K562 (cell line): ENCODE measurements around the gene THEM5. TPM values are rescaled to one million over a fixed set of nuclear protein-coding genes. Genes with fewer than 3 reads are reported as not detected.

ENCODE experiments used
- ATAC-seq: fragments of 200-7000 bp; cut with Tn5 transposase; 3 replicates; pipeline ENCODE4 v1.9.1; 2020; ENCODE audit warnings: moderate library complexity
- BruUV-seq: library from RNA; stranded (reverse); fragments of 400-500 nt; replicated peaks from 2 replicates; lab custom pipeline; 2021; lab: Mats Ljungman, UMichigan
- CTCF ChIA-PET: fragments of 300-600 bp; formaldehyde crosslinking; extraction: SDS; loops from one replicate; lab custom pipeline; 2021; ENCODE audit warnings: low intra/inter-chr PET ratio; lab: Yijun Ruan, JAX
- POLR2A ChIA-PET: fragments of 300-600, 350-650 bp; sonication (Branson Sonifier 250); formaldehyde crosslinking; extraction: SDS; loops from one replicate; lab custom pipeline; 2021; ENCODE audit warnings: antibody characterized with exemption, inconsistent platforms; lab: Yijun Ruan, JAX
- DNase-seq, 4 experiments: peaks; one replicate each; pipeline versions ENCODE4 v3.0.0 to v3.0.0-alpha.2; 2011 to 2018; ENCODE audit warnings: low spot score in 3 of 4, mixed read lengths in 3 of 4; ENCODE audit errors: extremely low read depth in 1 of 4
- FAIRE-seq: peaks from 2 replicates; lab custom pipeline; 2011; peaks lifted over from hg19 to GRCh38; lab: Jason Lieb, UNC
- H2AFZ ChIP-seq: 2 replicates; pipeline ENCODE4 v1.6.0; 2011; ENCODE audit warnings: low read depth, low read length, control low read depth, inconsistent platforms
- H3K27ac ChIP-seq: fragments of 200-600 bp; 3 replicates; pipeline ENCODE4 v1.8.0; 2011; ENCODE audit warnings: low read depth, mild to moderate bottlenecking, control low read depth, inconsistent platforms, low read length, moderate library complexity, mixed read lengths; ENCODE audit errors: extremely low read depth
- H3K27me3 ChIP-seq, 2 experiments: fragments of 300-600 bp in 1 of 2; 2 replicates in 1 of 2; 3 replicates in 1 of 2; pipeline versions ENCODE4 v1.6.0 to v1.8.0; 2011; ENCODE audit warnings: inconsistent platforms in 2 of 2, low read length in 2 of 2, mild to moderate bottlenecking in 1 of 2, mixed read lengths in 1 of 2, moderate library complexity in 1 of 2; ENCODE audit not compliant: control insufficient read depth in 2 of 2, insufficient read depth in 2 of 2
- H3K36me3 ChIP-seq: fragments of 300-600 bp; 3 replicates; pipeline ENCODE4 v1.8.0; 2011; ENCODE audit warnings: mild to moderate bottlenecking, low read length, inconsistent platforms; ENCODE audit not compliant: control insufficient read depth, insufficient read depth
- H3K4me1 ChIP-seq, 2 experiments: fragments of 200-600 bp in 1 of 2; replicated peaks in 1 of 2; 2 replicates in 1 of 2; 3 replicates in 1 of 2; pipeline versions ENCODE4 v1.5.1 to v1.8.0; 2011; ENCODE audit warnings: inconsistent platforms in 2 of 2, low read length in 2 of 2, mild to moderate bottlenecking in 1 of 2, mixed read lengths in 1 of 2, moderate library complexity in 1 of 2; ENCODE audit not compliant: control insufficient read depth in 2 of 2, insufficient read depth in 2 of 2
- H3K4me2 ChIP-seq: 2 replicates; pipeline ENCODE4 v1.6.1; 2011; ENCODE audit warnings: low read length, control low read depth, inconsistent platforms, mixed read lengths; ENCODE audit not compliant: insufficient read depth
- H3K4me3 ChIP-seq: fragments of 200-600 bp; sonication (generic), shearing (Covaris generic); 2 replicates; pipeline ENCODE4 v1.5.1; 2016; ENCODE audit warnings: control low read depth, inconsistent platforms
- H3K79me2 ChIP-seq: fragments of 200-600 bp; 3 replicates; pipeline ENCODE4 v1.8.0; 2011; ENCODE audit warnings: low read length, inconsistent platforms; ENCODE audit not compliant: control insufficient read depth, insufficient read depth
- H3K9ac ChIP-seq, 2 experiments: 2 replicates each; pipeline versions ENCODE4 v1.6.0 to v1.6.1; 2011; ENCODE audit warnings: low read depth in 2 of 2, low read length in 2 of 2, control low read depth in 1 of 2, inconsistent platforms in 1 of 2, mild to moderate bottlenecking in 1 of 2, mixed read lengths in 1 of 2; ENCODE audit not compliant: insufficient read depth in 1 of 2
- H3K9me1 ChIP-seq: one replicate; pipeline ENCODE4 v1.6.0; 2011; ENCODE audit warnings: inconsistent platforms, mild to moderate bottlenecking, low read length, moderate library complexity; ENCODE audit not compliant: control insufficient read depth, insufficient read depth
- H3K9me3 ChIP-seq: replicated peaks from 2 replicates; pipeline ENCODE4 v1.5.1; 2011; ENCODE audit warnings: low read depth, low read length, inconsistent platforms; ENCODE audit not compliant: control insufficient read depth, insufficient read depth
- H4K20me1 ChIP-seq: replicated peaks from 2 replicates; pipeline ENCODE4 v1.6.1; 2011; ENCODE audit warnings: low read length, inconsistent platforms, mixed read lengths; ENCODE audit not compliant: control insufficient read depth, insufficient read depth
- ATF6 ChIP-seq: sonication (generic); formaldehyde crosslinking; IDR thresholded peaks from 2 replicates; pipeline ENCODE4 v1.4.0; 2020; ENCODE audit warnings: mild to moderate bottlenecking, missing genetic modification reagents
- C11orf30 ChIP-seq: fragments of 450-650 bp; IDR thresholded peaks from 2 replicates; pipeline ENCODE4 v1.6.1; 2016; ENCODE audit warnings: low read depth, mild to moderate bottlenecking
- GABPA ChIP-seq: fragments of 200-800 bp; sonication (Bioruptor generic); conservative IDR thresholded peaks from 2 replicates; pipeline ENCODE4 v1.6.1; 2016; ENCODE audit warnings: low read depth, missing genetic modification characterization, missing compliant biosample characterization
- MXI1 ChIP-seq: IDR thresholded peaks from 2 replicates; pipeline ENCODE4 v1.6.1; 2011; ENCODE audit warnings: low read depth, mild to moderate bottlenecking, improper control_type of control experiment, low read length
- PHB ChIP-seq: fragments of 250-450 bp; sonication (Bioruptor Pico); IDR thresholded peaks from 2 replicates; pipeline ENCODE4 v1.5.0; 2021
- POLR2B ChIP-seq: fragments of 450-650 bp; IDR thresholded peaks from 2 replicates; pipeline ENCODE4 v1.6.1; 2018; ENCODE audit warnings: low read depth; ENCODE audit not compliant: partially characterized antibody
- PREB ChIP-seq: sonication (generic); formaldehyde crosslinking; IDR thresholded peaks from 2 replicates; pipeline ENCODE4 v1.8.1; 2023; ENCODE audit warnings: mild to moderate bottlenecking, missing genetic modification reagents
- SIRT6 ChIP-seq: IDR thresholded peaks from one replicate; pipeline ENCODE4 v1.6.1; 2012; ENCODE audit warnings: low read depth, mild to moderate bottlenecking, control low read depth, inconsistent platforms, low read length, moderate library complexity
- SIX5 ChIP-seq, 2 experiments: IDR thresholded peaks; 2 replicates each; pipeline ENCODE4 v1.6.1; 2011; ENCODE audit warnings: low read length in 2 of 2, borderline replicate concordance in 1 of 2, low read depth in 1 of 2, mild to moderate bottlenecking in 1 of 2, moderate library complexity in 1 of 2; ENCODE audit not compliant: insufficient read depth in 1 of 2
- ZNF431 ChIP-seq: sonication (generic); formaldehyde crosslinking; IDR thresholded peaks from 2 replicates; pipeline ENCODE4 v1.8.0; 2022; ENCODE audit warnings: mild to moderate bottlenecking, missing genetic modification reagents
- WGBS: fragments of 100-300 bp; shearing (Covaris generic); methylation state at CpG from one replicate; pipeline ENCODE4 v1.1.6; 2016; ENCODE audit warnings: low coverage, mixed read lengths; ENCODE audit not compliant: insufficient coverage; ENCODE audit errors: missing lambda C conversion rate; 5-methylcytosine and 5-hydroxymethylcytosine counted together
- in situ Hi-C: fragments of 300-500 bp; cut with MboI; formaldehyde crosslinking; loops from 4 replicates; pipeline ENCODE4 v1.15.0; 2018; ENCODE audit warnings: inconsistent platforms, mixed read lengths
- intact Hi-C: fragments of 100-400 bp; cut with micrococcal nuclease; formaldehyde crosslinking; loops from 2 replicates; pipeline ENCODE4 v1.14.2; 2022
- polyA plus RNA-seq, 8 experiments: library from polyadenylated mRNA; depleted of rRNA in 4 of 8; stranded (reverse) in 5 of 8; unstranded in 3 of 8; fragments of >200 nt; fragmentation: Nextera tagmentation in 2 of 8; fragmentation: Illumina TruSeq in 1 of 8; extraction: Ambion mirVana in 2 of 8; extraction: Trizol in 1 of 8; gene quantifications; 2 replicates each; pipeline versions ENCODE4 v1.2.1 to v1.2.3, GENCODE V29; 2011 to 2014; ENCODE audit warnings: inconsistent platforms in 1 of 8, missing spikeins in 1 of 8
- total RNA-seq, 7 experiments: library from RNA; depleted of rRNA in 6 of 7; stranded (reverse); fragments of >200 nt in 6 of 7; fragmentation: Illumina TruSeq in 2 of 7; extraction: Trizol in 2 of 7; gene quantifications; 2 replicates each; pipeline versions ENCODE4 v1.2.1 to v1.2.3, GENCODE V29; 2011 to 2021; ENCODE audit warnings: low replicate concordance in 1 of 7
- TF ChIP-seq, protein P1 (sequence below): fragments of 450-650 bp; formaldehyde crosslinking; IDR thresholded peaks from 2 replicates; pipeline ENCODE4 v1.4.0; 2020; ENCODE audit warnings: mild to moderate bottlenecking
- TF ChIP-seq, protein P2 (sequence below), 3 experiments: fragments of 200-800 bp in 1 of 3; sonication (Bioruptor generic) in 1 of 3; sonication (generic) in 1 of 3; formaldehyde crosslinking in 1 of 3; IDR thresholded peaks; 2 replicates each; pipeline versions ENCODE4 v1.6.1 to v1.8.0; 2016 to 2022; ENCODE audit warnings: mild to moderate bottlenecking in 2 of 3, missing compliant biosample characterization in 2 of 3, missing genetic modification characterization in 2 of 3, missing genetic modification reagents in 1 of 3

Gene THEM5
- total and polyA plus RNA-seq, 9 of the 15 experiments (the other 6 are each of a cell fraction or from before 2014, with no cell fraction given): not detected

GRCh38 chr1:151813271-151813977 lies 40.1 kb downstream of the THEM5 start:
- Histone ChIP-seq H3K27ac (no peak overlapping the region), H3K79me2 (no peaks in the 10 kb centered on the region), H3K27me3 (peaks cover 63 to 76% of the 10 kb centered on the region in 2 experiments), H3K36me3 (no peaks in the 10 kb centered on the region), H2AFZ (no peak overlapping the region), H3K4me1 (no peaks in the 10 kb centered on the region), H3K9me1 (no peaks in the 10 kb centered on the region), H4K20me1 (peaks cover 3% of the 10 kb centered on the region; the same call in 1 of the 2 replicates), H3K4me2 (no peak overlapping the region), H3K9ac (no peak overlapping the region), H3K4me3 (no peak overlapping the region), H3K9me3 (no peaks in the 10 kb centered on the region)
- no peak for ATAC-seq
- in situ Hi-C loops (no loop called here), intact Hi-C loops (no loop called here)
- TF ChIP-seq SIX5 (IDR thresholded peaks at IDR 0.05; ENCODE audit: borderline replicate concordance in 1 of 2, insufficient read depth in 1 of 2, low read depth in 1 of 2, low read length in 2 of 2) (no peak), PREB (no peak), MXI1 (no peak), C11orf30 (no peak), GABPA (tag) (no peak), ZNF431 (CRISPR knock-in tag) (no peak), ATF6 (CRISPR knock-in tag) (no peak), PHB (no peak), POLR2B (no peak), SIRT6 (no peak)
- TF ChIP-seq, protein P1, sequence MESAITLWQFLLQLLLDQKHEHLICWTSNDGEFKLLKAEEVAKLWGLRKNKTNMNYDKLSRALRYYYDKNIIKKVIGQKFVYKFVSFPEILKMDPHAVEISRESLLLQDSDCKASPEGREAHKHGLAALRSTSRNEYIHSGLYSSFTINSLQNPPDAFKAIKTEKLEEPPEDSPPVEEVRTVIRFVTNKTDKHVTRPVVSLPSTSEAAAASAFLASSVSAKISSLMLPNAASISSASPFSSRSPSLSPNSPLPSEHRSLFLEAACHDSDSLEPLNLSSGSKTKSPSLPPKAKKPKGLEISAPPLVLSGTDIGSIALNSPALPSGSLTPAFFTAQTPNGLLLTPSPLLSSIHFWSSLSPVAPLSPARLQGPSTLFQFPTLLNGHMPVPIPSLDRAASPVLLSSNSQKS: no peak
- TF ChIP-seq, protein P2, sequence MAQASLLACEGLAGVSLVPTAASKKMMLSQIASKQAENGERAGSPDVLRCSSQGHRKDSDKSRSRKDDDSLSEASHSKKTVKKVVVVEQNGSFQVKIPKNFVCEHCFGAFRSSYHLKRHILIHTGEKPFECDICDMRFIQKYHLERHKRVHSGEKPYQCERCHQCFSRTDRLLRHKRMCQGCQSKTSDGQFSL (CRISPR knock-in tag; IDR thresholded peaks at IDR 0.05): no peak
- TF ChIP-seq, protein P2 (tag; IDR thresholded peaks at IDR 0.05): no peak
- CTCF ChIA-PET: no interaction called here
- no TSS peak for BruUV-seq
- DNase-seq: no peak
- POLR2A ChIA-PET: interaction anchor here (1.0 kb wide), 1 partner anchor 22 kb away, joined by 3 read pairs; no protein-coding TSS in a partner anchor
- WGBS: 9% methylated on average over 12 of the region's 12 CpGs
- FAIRE-seq: no peak
